HG03108 (cell line): Measurements from ENCODE around the gene HHLA2.
"Not testable (repeated sequence)": the region's sequence is repeated elsewhere in the genome, so short reads cannot be mapped to it uniquely, and the experiment has no call there.

Experiments
- ATAC-seq: cut with Tn5 transposase; IDR thresholded peaks from one replicate; pipeline ENCODE4 v1.9.1; 2021; ENCODE audit warnings: moderate library complexity; ENCODE audit not compliant: unreplicated experiment

HHLA2 gene

GRCh38 chr3:108341911-108342310 lies 45.6 kb downstream of the HHLA2 start:
- no peak for ATAC-seq

GRCh38 chr3:108342837-108343486 lies 46.6 kb downstream of the HHLA2 start:
- ATAC-seq = peak; percentile 38

- no peak for ATAC-seq
Measured at GRCh38 chr3:108343491-108343890, 47.1 kb downstream of the HHLA2 start.

- ATAC-seq = no peak
Measured at GRCh38 chr3:108345492-108346205, 49.3 kb downstream of the HHLA2 start.

GRCh38 chr3:108346301-108347227 lies 50.2 kb downstream of the HHLA2 start:
- no peak for ATAC-seq

GRCh38 chr3:108352176-108352575 lies 55.8 kb downstream of the HHLA2 start:
- no peak for ATAC-seq

- ATAC-seq = no peak
Measured at GRCh38 chr3:108354562-108354961, 58.2 kb downstream of the HHLA2 start.

GRCh38 chr3:108357042-108357441 lies 60.7 kb downstream of the HHLA2 start:
- no peak for ATAC-seq

GRCh38 chr3:108359011-108359410 lies 62.7 kb downstream of the HHLA2 start:
- ATAC-seq = no peak

GRCh38 chr3:108376026-108376425 lies 79.7 kb downstream of the HHLA2 start:
- no peak for ATAC-seq

- no peak for ATAC-seq
Measured at GRCh38 chr3:108377384-108377783, 81.0 kb downstream of the HHLA2 start.

- no peak for ATAC-seq
Measured at GRCh38 chr3:108378153-108378951, 82.0 kb downstream of the HHLA2 start.

- ATAC-seq = not testable (repeated sequence)
Measured at GRCh38 chr3:108378952-108379342, 82.6 kb downstream of the HHLA2 start.

GRCh38 chr3:108380128-108380795 lies 83.9 kb downstream of the HHLA2 start:
- ATAC-seq = no peak

- ATAC-seq = no peak
Measured at GRCh38 chr3:108381529-108382140, 85.3 kb downstream of the HHLA2 start.

GRCh38 chr3:108383306-108383705 lies 87.0 kb downstream of the HHLA2 start:
- no peak for ATAC-seq

- no peak for ATAC-seq
Measured at GRCh38 chr3:108387063-108387462, 90.7 kb downstream of the HHLA2 start.

- peak; percentile 75 for ATAC-seq
Measured at GRCh38 chr3:108388136-108389132, 92.1 kb downstream of the HHLA2 start.

- ATAC-seq = no peak
Measured at GRCh38 chr3:108389372-108389771, 93.0 kb downstream of the HHLA2 start.
